Thyroid gland (tissue), 4 donors: Measurements from ENCODE around the gene TP53I13.

Experiments used
- CTCF ChIP-seq, 6 experiments: fragments of 200-600 bp in 3 of 6; fragments of 450-650 bp in 3 of 6; sonication (generic) in 3 of 6; IDR thresholded peaks; one replicate each; pipeline ENCODE4 v1.5.1; 2016 to 2019; ENCODE audit warnings: antibody characterized with exemption in 6 of 6, mild to moderate bottlenecking in 2 of 6, inconsistent platforms in 1 of 6, moderate library complexity in 1 of 6
- POLR2A ChIP-seq, 2 donors: fragments of 450-650 bp; IDR thresholded peaks; one replicate each; pipeline ENCODE4 v1.6.1; 2017; ENCODE audit warnings: antibody characterized with exemption in 2 of 2, mild to moderate bottlenecking in 2 of 2, moderate library complexity in 1 of 2

- TF ChIP-seq CTCF (IDR thresholded peaks at IDR 0.05) (no peak), POLR2A (IDR thresholded peaks at IDR 0.05) (no peak)
These were observed 10.8 kb upstream of the TP53I13 start for GRCh38 chr17:29557739-29558116.
